HG03571 (cell line): Measurements from ENCODE around the gene INSL3.

Experiments used
- ATAC-seq: cut with Tn5 transposase; IDR thresholded peaks from one replicate; pipeline ENCODE4 v1.9.1; 2021; ENCODE audit not compliant: unreplicated experiment

The INSL3 gene, protein sequence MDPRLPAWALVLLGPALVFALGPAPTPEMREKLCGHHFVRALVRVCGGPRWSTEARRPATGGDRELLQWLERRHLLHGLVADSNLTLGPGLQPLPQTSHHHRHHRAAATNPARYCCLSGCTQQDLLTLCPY

DNA sequence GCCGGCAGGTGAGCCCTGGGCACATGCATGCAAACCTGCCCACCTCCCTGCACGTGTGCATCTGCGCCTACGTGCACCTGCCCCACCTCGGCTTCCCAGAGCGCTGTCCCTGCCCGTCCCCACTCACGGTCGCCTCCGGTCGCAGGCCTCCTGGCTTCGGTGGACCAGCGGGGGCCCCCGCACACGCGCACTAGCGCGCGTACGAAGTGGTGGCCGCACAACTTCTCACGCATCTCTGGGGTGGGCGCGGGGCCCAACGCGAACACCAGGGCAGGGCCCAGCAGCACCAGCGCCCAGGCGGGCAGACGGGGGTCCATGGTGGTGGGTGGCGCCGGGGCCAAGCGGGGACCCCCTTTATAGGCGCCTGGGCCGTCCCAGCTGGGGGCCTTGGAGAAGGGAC, at the start of gene INSL3:
TSS of gene INSL3 (minus strand) at position 330 of the 400 bp plus-strand sequence. CDS start at position 317, 13 bp downstream.
- no peak for ATAC-seq

- no peak for ATAC-seq
Measured at GRCh38 chr19:17869114-17869608, 47.8 kb upstream of the INSL3 start.

DNA sequence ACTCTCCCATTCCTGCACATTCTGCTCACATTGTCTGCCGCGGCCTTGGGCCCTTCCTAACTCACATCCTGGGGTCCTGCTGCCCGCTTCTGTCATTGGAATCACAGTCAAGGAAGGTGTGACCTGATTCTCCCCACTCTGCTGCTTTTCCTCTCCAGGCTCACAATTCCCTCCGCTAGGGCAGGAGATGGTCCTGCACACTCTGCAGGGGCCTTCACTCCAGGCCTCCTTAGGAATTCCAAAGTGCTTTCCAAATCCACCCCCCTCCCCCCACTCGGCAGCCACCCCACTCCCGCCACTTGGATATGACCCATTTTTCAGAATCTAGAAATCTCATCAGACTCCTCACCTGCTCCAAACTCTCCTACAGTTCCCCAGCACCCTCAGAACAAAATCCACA, 47.4 kb upstream of the INSL3 start:
- no peak for ATAC-seq

GRCh38 chr19:17866964-17867486, 45.7 kb upstream of the INSL3 start:
- ATAC-seq = no peak

DNA sequence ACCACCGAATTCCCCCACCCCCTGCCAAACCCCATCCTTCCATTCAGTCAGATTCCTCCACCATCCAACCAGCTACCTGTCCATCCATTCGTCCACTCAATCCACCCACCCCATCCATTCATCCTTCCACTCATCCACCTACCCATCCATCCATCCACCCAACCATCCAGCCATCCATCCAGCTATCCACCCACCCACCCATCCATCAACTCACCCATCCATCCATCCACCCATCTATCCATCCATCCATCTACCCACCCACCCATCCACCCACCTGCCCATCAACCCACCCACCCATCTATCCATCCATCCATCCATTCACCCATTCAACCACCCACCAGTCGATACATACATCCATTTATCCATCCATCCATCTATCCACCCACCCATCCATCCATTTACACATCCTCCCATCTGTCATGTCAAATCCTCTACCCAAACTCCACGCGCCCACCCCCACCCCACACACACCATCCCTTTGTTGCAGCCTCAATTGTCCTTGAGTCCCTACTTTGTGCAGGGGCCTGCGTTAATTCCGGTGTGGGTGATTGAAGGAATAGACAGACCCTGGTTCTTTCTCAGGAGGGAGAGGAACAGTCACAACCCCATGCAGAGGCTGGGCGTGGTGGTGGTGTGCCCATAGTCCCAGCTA, 45.1 kb upstream of the INSL3 start:
- no peak for ATAC-seq

DNA sequence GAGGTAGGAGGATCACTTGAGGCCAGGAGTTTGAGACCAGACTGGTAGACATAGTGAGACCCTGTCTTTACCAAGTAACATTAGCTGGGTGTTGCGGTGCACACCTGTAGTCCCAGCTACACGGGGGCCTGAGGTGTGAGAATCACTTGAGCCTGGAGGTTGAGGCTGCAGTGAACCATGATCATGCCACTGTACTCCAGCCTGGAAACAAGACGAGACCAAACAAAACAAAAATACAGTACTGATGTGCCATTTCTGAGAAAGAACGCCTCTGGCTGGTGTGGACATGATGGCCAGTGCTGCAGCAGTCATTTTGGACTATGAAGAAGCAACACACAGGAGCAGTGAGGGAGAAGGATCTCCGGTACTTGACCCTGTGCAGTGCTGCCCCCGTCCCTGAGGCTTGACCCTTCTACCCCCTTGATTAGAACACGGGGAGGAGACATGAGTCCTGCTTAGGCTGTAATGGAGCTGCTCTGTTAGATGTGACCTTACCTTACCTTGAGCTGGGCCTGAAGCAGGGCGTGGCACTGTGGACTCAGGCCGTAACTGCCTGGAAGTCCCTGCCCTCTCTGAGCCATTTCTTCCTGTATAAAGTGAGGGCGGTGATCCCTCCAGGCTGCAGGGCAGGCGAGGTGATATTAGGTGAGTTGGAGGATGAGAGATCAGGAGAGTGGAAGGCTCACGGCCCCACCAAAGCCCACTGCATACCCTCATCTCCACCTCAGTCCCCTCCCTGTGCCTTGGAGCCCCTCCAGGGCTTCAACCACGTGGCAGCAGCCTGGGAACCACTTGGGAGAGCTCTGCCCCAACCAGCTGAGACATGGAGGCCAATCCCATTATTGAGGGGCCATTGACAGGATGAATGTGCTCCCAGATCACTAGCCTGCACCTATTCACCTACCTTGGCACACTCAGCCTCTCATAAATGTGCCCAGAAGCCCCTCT, 44.3 kb upstream of the INSL3 start:
- no peak for ATAC-seq

GRCh38 chr19:17863520-17864182, 42.3 kb upstream of the INSL3 start:
- ATAC-seq = no peak

- no peak for ATAC-seq
Measured at GRCh38 chr19:17862711-17863519, 41.6 kb upstream of the INSL3 start.

DNA sequence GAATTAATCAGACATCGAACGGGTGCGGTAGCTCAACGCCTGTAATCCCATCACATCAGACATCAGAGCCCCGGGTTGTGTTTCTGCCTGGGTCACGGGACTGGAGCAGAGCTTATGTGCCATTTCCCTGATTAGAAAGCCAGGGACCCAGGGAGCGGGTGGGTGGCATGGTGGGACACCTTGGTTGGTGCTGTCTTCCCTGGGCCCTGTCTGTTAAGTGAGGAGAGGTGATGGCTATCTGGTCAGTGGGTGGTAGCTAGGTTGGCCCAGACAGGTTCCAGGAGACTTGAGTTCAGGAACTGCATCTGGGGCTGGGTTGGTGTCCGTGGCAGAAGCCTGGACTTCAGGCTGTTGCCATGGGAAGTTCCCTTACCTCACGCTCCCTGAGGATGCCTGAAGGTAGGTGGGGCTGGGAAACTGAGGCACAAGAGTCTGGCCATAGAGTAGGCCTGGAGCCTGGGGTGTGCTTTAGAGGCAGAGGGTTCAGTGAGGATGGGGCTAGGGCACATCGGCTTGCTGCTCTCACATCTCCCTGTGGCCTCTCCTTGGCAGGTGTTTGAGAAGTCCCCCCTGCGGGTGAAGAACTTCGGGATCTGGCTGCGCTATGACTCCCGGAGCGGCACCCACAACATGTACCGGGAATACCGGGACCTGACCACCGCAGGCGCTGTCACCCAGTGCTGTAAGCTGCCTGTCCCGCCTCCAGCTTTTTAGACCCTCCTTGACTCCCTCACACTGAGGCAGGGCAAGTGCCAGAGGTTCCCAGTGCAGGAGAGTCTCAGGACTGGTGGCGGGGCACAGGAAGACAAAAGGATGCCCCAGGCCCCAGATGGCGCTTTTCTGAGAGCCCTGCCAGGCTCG, 40.5 kb upstream of the INSL3 start:
- no peak for ATAC-seq

DNA sequence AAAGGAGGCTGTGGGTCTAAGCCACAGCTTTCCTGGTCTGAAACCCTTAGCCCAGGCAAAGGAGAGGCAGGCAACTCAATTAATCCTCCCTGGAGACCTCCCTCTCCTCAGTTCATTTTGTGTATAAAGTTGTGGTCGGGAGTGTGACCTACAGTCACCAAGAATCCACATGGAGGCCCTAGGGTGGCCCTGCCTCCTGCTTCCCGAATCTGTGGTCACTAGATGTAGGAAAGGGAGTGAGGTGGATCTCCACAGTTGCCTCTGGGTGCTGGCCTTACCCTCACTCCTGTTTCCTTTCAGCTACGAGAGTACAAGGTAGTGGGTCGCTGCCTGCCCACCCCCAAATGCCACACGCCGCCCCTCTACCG, 39.7 kb upstream of the INSL3 start:
- ATAC-seq = no peak

DNA sequence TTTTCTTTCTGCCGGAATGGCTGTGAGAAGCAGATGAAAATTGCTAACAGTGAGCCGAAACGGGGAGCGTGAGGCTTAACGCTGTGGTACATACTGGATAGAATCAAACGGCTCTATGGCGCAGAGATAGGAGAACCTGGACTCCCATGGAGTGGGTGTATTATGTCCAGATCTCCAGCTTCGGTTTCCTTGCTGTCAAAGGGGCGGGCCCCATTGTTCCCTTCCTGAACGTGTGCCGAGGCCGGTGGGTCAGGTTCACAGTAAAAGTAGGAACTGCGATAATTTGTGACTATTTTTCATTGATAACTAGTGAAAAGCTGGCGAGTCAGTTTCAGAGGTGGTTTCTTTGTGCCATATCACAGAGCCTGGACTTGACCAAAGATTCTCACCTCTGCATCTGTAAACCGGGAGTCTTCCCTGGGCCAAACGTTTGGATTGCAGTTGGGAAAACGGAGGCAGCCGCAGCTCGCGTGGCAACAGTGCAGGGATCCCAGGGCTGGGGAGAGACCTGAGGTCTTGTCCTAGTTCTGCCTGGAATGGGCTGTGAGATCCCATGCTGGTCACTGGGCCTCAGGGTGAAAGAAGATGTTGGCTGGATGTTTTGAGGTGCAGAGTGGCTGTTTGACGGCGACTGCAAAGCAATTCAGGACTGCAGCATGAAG, 39.1 kb upstream of the INSL3 start:
- no peak for ATAC-seq

GRCh38 chr19:17859533-17860330, 38.4 kb upstream of the INSL3 start, which contains the start of gene RPL18A:
RPL18A (plus strand) TSS chr19:17859910; CDS start chr19:17859957, 47 bp downstream.
- peak; percentile 79 for ATAC-seq

- ATAC-seq = no peak
Measured at GRCh38 chr19:17855280-17856152, 34.2 kb upstream of the INSL3 start.

GRCh38 chr19:17854061-17854460, 32.7 kb upstream of the INSL3 start:
- ATAC-seq = no peak

- ATAC-seq = no peak
Measured at GRCh38 chr19:17848595-17849292, 27.4 kb upstream of the INSL3 start.
